Measurements from ENCODE around the gene NAT14. TPM values are rescaled to one million over a fixed set of nuclear protein-coding genes. Genes with fewer than 3 reads are reported as not detected.

NAT14 gene
- total RNA-seq, 1 donor from 2014 or later, result 58.2 TPM

DNA sequence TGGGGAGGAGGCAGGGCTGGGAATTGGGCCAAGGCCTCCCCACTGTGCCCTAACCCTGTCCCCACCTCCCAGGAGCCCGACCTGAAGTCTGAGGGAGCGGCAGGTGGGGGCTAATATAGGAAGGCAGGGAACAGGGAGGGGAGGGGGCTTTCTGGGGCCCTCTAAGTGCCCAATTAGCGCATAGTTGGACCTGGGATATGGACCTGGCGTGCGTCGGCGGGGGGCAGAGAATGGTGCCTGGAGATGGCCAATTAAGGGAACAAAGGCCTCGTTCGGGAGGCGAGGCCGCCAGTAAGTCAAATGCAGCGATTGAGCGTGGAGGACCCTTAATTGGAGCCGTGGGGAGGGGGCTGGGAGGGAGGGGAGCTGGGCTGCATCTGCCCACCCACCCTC lies 20.3 kb upstream of the NAT14 start, which contains the start of gene C19orf85:
Gene C19orf85, minus strand, starts transcription at position 90 of the 393 bp plus-strand sequence. CDS start 197 bp downstream, outside the sequence.
- no peak within 1 kb of the TSS for H3K4me3 Mint-ChIP-seq (ENCODE audit: unreplicated experiment)

DNA sequence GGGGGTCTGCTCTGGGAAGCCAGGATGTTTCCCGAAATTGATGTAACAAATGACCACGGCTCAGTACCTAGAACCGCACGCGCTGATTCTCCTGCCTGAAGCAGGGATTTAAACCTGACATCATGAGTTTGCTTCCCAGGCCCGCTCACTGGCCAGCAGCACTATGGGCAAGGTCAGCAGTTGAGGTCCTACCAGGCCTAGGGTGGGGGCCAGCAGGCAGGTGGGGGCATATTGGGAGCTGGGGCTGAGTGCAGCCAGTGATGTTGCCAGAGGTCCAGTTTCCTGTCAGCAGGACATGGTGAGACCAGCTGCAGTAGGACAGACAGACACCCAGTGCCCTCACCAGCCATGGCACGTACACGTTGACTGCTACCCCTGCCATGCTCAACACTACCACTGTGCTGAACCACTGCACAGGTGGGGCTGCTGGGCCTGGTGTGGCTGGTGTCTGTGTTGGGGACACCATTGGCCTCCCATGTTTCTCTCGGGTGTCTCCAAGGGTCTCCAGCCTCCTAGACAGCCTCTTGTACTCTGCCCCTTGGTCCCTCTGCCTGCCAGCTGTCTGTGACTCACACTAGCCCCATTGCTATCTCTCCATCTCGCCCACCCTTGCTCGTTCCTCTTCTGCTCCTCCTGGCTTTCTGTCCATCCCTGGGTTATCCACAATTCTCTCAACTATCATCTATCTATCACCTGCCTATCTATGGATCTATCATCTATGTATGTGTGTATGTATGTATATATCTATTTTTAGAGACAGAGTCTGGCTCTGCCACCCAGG lies 19.3 kb upstream of the NAT14 start:
- H3K9me3 Mint-ChIP-seq (ENCODE audit: unreplicated experiment), result no peaks in the 10 kb centered on the region
- H3K4me1 Mint-ChIP-seq (ENCODE audit: unreplicated experiment), result peaks cover 15% of the 10 kb centered on the region
- TF ChIP-seq, protein P1, sequence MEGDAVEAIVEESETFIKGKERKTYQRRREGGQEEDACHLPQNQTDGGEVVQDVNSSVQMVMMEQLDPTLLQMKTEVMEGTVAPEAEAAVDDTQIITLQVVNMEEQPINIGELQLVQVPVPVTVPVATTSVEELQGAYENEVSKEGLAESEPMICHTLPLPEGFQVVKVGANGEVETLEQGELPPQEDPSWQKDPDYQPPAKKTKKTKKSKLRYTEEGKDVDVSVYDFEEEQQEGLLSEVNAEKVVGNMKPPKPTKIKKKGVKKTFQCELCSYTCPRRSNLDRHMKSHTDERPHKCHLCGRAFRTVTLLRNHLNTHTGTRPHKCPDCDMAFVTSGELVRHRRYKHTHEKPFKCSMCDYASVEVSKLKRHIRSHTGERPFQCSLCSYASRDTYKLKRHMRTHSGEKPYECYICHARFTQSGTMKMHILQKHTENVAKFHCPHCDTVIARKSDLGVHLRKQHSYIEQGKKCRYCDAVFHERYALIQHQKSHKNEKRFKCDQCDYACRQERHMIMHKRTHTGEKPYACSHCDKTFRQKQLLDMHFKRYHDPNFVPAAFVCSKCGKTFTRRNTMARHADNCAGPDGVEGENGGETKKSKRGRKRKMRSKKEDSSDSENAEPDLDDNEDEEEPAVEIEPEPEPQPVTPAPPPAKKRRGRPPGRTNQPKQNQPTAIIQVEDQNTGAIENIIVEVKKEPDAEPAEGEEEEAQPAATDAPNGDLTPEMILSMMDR (IDR thresholded peaks at IDR 0.05), result no peak
- no peak overlapping the region for H3K27ac Mint-ChIP-seq (ENCODE audit: unreplicated experiment)
- no peaks in the 10 kb centered on the region for H3K36me3 Mint-ChIP-seq (ENCODE audit: unreplicated experiment)
- no peak overlapping the region for H3K4me3 Mint-ChIP-seq (ENCODE audit: unreplicated experiment)
- DNase-seq (ENCODE audit: extremely low spot score, unreplicated experiment), result no peak
- no peaks in the 10 kb centered on the region for H3K27me3 Mint-ChIP-seq (ENCODE audit: unreplicated experiment)

More for the DNA sequence above, 20.3 kb upstream of the NAT14 start, which contains the start of gene C19orf85:
- H3K36me3 Mint-ChIP-seq (ENCODE audit: unreplicated experiment), result no peaks in the 10 kb centered on the region
- TF ChIP-seq, protein P1 (IDR thresholded peaks at IDR 0.05), result no peak
- H3K27ac Mint-ChIP-seq (ENCODE audit: unreplicated experiment), result no peak within 1 kb of the TSS
- H3K27me3 Mint-ChIP-seq (ENCODE audit: unreplicated experiment), result no peaks in the 10 kb centered on the region
- H3K9me3 Mint-ChIP-seq (ENCODE audit: unreplicated experiment), result no peaks in the 10 kb centered on the region
- H3K4me1 Mint-ChIP-seq (ENCODE audit: unreplicated experiment), result peaks cover 25% of the 10 kb centered on the region
- no peak for DNase-seq (ENCODE audit: extremely low spot score, unreplicated experiment)

DNA sequence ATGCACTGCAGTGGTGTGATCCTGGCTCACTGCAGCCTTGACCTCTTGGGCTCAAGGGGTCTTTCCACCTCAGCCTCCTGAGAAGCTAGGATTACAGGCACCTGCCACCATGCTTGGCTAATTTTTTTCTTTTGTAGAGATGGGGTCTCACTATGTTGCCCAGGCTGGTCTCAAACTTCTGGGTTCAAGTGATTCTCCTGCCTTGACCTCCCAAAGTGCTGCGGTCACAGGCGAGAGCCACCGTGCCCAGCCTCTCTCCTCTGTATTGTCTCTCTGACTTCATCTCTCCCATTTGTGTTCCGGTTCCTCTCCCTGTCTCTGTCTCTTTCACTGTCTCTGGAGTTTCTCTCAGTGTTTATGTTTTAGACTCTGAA lies 18.8 kb upstream of the NAT14 start:
- TF ChIP-seq, protein P1 (IDR thresholded peaks at IDR 0.05), result no peak
- no peaks in the 10 kb centered on the region for H3K9me3 Mint-ChIP-seq (ENCODE audit: unreplicated experiment)
- H3K36me3 Mint-ChIP-seq (ENCODE audit: unreplicated experiment), result no peaks in the 10 kb centered on the region
- no peak overlapping the region for H3K4me3 Mint-ChIP-seq (ENCODE audit: unreplicated experiment)
- DNase-seq (ENCODE audit: extremely low spot score, unreplicated experiment), result no peak
- no peak overlapping the region for H3K27ac Mint-ChIP-seq (ENCODE audit: unreplicated experiment)
- no peaks in the 10 kb centered on the region for H3K27me3 Mint-ChIP-seq (ENCODE audit: unreplicated experiment)
- H3K4me1 Mint-ChIP-seq (ENCODE audit: unreplicated experiment), result peaks cover 12% of the 10 kb centered on the region

DNA sequence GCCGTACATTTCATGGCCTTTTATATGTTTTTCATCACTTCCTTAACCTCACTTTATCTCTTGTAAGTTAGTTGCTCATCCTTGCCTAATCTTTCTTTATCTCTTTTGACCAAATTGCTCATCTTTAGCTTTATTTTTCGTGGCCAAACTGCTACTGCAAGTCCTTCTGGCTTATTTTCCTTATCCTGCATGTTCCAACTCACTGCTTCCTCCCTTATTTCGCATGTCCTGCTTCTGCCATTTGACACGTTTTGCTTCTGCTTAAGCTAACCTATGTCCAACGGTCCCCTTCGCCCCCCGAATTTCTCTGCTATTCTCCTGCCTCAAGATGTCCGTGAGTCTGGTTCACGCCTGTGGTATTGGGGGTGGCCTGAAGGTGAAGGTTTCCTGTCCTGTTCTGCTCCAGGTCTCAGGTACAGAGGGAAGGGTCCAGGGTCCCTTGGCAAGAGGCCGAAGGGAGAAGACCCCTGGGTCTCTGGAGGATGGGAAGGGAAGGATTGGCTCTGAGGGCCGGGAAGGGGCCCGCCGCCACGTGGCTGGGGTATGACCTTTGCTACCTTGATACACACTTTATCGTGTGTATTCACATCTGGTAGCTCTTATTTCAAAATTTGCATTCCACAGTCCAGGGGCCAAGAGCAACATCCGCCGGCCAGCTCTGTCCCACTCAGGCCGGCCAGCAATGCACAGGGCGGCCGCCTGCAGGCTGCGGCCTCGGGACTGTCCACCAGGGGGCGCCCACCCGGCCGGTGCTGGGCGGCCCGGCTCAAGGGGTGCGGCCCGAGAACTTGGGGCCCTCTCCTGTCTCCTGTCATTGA lies 17.5 kb upstream of the NAT14 start:
- no peak for DNase-seq (ENCODE audit: extremely low spot score, unreplicated experiment)
- no peaks in the 10 kb centered on the region for H3K27me3 Mint-ChIP-seq (ENCODE audit: unreplicated experiment)

More for the DNA sequence above, 17.5 kb upstream of the NAT14 start:
- peaks cover 6% of the 10 kb centered on the region for H3K4me1 Mint-ChIP-seq (ENCODE audit: unreplicated experiment)
- no peaks in the 10 kb centered on the region for H3K9me3 Mint-ChIP-seq (ENCODE audit: unreplicated experiment)
- no peaks in the 10 kb centered on the region for H3K36me3 Mint-ChIP-seq (ENCODE audit: unreplicated experiment)
- TF ChIP-seq, protein P1 (IDR thresholded peaks at IDR 0.05), result peak; percentile 100
- no peak overlapping the region for H3K4me3 Mint-ChIP-seq (ENCODE audit: unreplicated experiment)
- no peak overlapping the region for H3K27ac Mint-ChIP-seq (ENCODE audit: unreplicated experiment)
